Measurements from ENCODE around the gene MED23.
"Not testable (repeated sequence)": the region's sequence is repeated elsewhere in the genome, so short reads cannot be mapped to it uniquely, and the experiment has no call there.

Gene MED23

GRCh38 chr6:131552572-131552971 is 75.5 kb downstream of the MED23 start:
- no peak for TF ChIP-seq MYC (IDR thresholded peaks at IDR 0.05; ENCODE audit: low read depth, low read length)
- TF ChIP-seq CTCF (IDR thresholded peaks at IDR 0.05; ENCODE audit: low read depth, low read length), result no peak
- TF ChIP-seq MAX (IDR thresholded peaks at IDR 0.05; ENCODE audit: low read depth, low read length), result no peak
- no peak for TF ChIP-seq POLR2A (IDR thresholded peaks at IDR 0.05; ENCODE audit: extremely low read depth, insufficient read length)
- DNase-seq (ENCODE audit: low read depth), result no peak
- no peak overlapping the region for H3K4me3 ChIP-seq (ENCODE audit: low read depth, low read length)

GRCh38 chr6:131551902-131552301 is 76.1 kb downstream of the MED23 start:
- no peak overlapping the region for H3K4me3 ChIP-seq (ENCODE audit: low read depth, low read length)
- no peak for TF ChIP-seq MAX (IDR thresholded peaks at IDR 0.05; ENCODE audit: low read depth, low read length)
- TF ChIP-seq CTCF (IDR thresholded peaks at IDR 0.05; ENCODE audit: low read depth, low read length), result no peak
- no peak for TF ChIP-seq POLR2A (IDR thresholded peaks at IDR 0.05; ENCODE audit: extremely low read depth, insufficient read length)
- no peak for TF ChIP-seq MYC (IDR thresholded peaks at IDR 0.05; ENCODE audit: low read depth, low read length)
- no peak for DNase-seq (ENCODE audit: low read depth)

GRCh38 chr6:131549811-131550210 is 78.2 kb downstream of the MED23 start:
- H3K4me3 ChIP-seq (ENCODE audit: low read depth, low read length), result no peak overlapping the region
- TF ChIP-seq MYC (IDR thresholded peaks at IDR 0.05; ENCODE audit: low read depth, low read length) (no peak), CTCF (IDR thresholded peaks at IDR 0.05; ENCODE audit: low read depth, low read length) (no peak), POLR2A (IDR thresholded peaks at IDR 0.05; ENCODE audit: extremely low read depth, insufficient read length) (no peak), MAX (IDR thresholded peaks at IDR 0.05; ENCODE audit: low read depth, low read length) (no peak)
- DNase-seq (ENCODE audit: low read depth), result no peak

- H3K4me3 ChIP-seq (ENCODE audit: low read depth, low read length), result no peak overlapping the region
- DNase-seq (ENCODE audit: low read depth), result no peak
- no peak for TF ChIP-seq CTCF (IDR thresholded peaks at IDR 0.05; ENCODE audit: low read depth, low read length)
- TF ChIP-seq MYC (IDR thresholded peaks at IDR 0.05; ENCODE audit: low read depth, low read length), result no peak
- no peak for TF ChIP-seq POLR2A (IDR thresholded peaks at IDR 0.05; ENCODE audit: extremely low read depth, insufficient read length)
- TF ChIP-seq MAX (IDR thresholded peaks at IDR 0.05; ENCODE audit: low read depth, low read length), result no peak
These were observed 79.6 kb downstream of the MED23 start for GRCh38 chr6:131548441-131548840.

- H3K4me3 ChIP-seq (ENCODE audit: low read depth, low read length), result no peak overlapping the region
- TF ChIP-seq CTCF (IDR thresholded peaks at IDR 0.05; ENCODE audit: low read depth, low read length), result no peak
- TF ChIP-seq POLR2A (IDR thresholded peaks at IDR 0.05; ENCODE audit: extremely low read depth, insufficient read length), result no peak
- TF ChIP-seq MYC (IDR thresholded peaks at IDR 0.05; ENCODE audit: low read depth, low read length), result no peak
- no peak for TF ChIP-seq MAX (IDR thresholded peaks at IDR 0.05; ENCODE audit: low read depth, low read length)
- DNase-seq (ENCODE audit: low read depth), result no peak
These were observed 80.6 kb downstream of the MED23 start for GRCh38 chr6:131547488-131547887.

GRCh38 chr6:131545317-131545716 is 82.7 kb downstream of the MED23 start:
- no peak for TF ChIP-seq CTCF (IDR thresholded peaks at IDR 0.05; ENCODE audit: low read depth, low read length)
- no peak for TF ChIP-seq MYC (IDR thresholded peaks at IDR 0.05; ENCODE audit: low read depth, low read length)
- TF ChIP-seq MAX (IDR thresholded peaks at IDR 0.05; ENCODE audit: low read depth, low read length), result no peak
- no peak for TF ChIP-seq POLR2A (IDR thresholded peaks at IDR 0.05; ENCODE audit: extremely low read depth, insufficient read length)
- no peak for DNase-seq (ENCODE audit: low read depth)
- no peak overlapping the region for H3K4me3 ChIP-seq (ENCODE audit: low read depth, low read length)

- not testable (repeated sequence) for DNase-seq (ENCODE audit: low read depth)
These were observed 89.4 kb downstream of the MED23 start for GRCh38 chr6:131538615-131539014.

More at GRCh38 chr6:131538615-131539014, 89.4 kb downstream of the MED23 start:
- H3K4me3 ChIP-seq (ENCODE audit: low read depth, low read length), result not testable (repeated sequence)
